HG02943 (cell line): ENCODE data around the gene ZNF592.

Experiments
- ATAC-seq: cut with Tn5 transposase; IDR thresholded peaks from one replicate; pipeline ENCODE4 v1.9.1; 2021; ENCODE audit warnings: mild to moderate bottlenecking, low read depth, moderate library complexity; ENCODE audit not compliant: unreplicated experiment

The ZNF592 gene

DNA sequence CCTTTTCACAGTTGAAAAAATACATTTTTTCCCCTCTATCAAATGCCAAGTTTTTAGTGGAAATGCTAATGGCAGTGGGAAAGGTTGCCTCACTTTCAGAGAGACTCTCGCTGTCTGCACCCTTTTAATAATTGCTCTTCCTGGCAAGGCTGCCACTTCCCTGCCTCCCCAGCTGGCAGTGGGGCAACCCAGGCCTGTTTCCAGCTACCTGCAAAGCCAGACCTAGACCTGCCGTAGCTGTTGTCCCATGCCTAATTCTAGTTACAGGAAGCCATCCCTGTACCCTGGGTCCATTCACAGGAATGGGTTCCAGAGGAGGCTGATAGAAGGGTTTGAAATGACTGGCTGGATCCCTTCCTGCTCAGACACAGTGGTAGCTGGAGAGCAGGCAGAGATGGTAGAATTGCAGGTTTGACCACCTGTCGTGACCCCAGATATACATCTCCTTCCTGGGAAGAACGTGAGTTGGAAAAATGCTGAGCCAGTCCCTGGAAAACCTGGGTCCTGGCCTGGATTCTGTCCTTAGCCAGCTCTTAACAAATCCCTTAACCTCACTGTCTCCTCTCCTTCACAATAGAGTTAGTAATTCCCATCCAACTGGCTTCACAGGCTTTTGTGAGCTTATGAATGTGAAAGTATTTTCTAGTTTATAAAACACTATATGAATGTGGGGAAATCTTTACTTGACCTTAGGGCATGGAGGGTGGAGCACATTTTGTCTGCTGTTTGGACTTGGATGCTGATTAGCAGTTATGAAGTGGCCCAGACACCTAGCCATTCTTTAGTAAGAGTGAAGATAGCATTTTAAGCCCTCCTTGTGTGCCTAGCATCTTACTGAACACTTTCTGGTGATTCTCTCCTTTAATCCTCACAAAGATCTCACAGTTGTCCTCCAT lies 55.9 kb downstream of the ZNF592 start:
- ATAC-seq = no peak

DNA sequence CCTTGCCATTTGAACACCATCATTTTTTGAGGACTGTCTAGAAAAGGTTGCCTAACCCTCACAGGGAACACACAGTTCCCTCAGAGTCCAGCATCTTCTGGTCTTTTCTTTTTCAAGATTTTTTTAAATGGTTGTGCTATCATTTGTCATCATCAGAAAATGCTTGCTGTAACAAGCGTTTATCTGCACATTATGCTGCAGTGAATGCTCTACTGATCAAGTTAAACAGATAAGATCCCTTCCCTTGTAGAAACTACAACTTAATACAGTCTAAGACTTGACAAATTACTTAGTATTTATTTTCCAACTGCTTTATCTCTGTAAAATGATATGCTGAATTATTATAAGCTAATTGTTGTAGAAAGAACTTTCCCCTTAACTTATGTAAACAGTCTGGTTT lies 56.8 kb downstream of the ZNF592 start:
- no peak for ATAC-seq

DNA sequence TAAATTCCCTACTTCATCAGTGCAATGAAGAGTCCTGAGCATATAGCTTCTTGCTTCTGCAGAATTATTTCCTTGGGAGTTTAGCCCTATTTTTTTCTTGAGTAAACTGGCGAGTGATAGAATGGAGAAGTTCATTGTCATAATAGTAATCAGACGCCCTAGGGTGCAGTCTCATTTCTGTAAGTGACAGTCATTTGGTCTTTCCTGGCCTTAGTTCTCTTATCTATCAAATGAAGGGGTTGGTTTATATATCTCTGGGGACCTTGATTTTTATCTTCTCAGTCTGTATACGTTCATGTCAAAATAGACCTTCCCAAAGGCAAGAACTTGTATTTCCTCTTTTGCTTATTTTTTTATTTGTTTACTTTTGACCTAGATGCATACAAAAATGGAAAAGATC lies 58.8 kb downstream of the ZNF592 start:
- ATAC-seq = no peak

DNA sequence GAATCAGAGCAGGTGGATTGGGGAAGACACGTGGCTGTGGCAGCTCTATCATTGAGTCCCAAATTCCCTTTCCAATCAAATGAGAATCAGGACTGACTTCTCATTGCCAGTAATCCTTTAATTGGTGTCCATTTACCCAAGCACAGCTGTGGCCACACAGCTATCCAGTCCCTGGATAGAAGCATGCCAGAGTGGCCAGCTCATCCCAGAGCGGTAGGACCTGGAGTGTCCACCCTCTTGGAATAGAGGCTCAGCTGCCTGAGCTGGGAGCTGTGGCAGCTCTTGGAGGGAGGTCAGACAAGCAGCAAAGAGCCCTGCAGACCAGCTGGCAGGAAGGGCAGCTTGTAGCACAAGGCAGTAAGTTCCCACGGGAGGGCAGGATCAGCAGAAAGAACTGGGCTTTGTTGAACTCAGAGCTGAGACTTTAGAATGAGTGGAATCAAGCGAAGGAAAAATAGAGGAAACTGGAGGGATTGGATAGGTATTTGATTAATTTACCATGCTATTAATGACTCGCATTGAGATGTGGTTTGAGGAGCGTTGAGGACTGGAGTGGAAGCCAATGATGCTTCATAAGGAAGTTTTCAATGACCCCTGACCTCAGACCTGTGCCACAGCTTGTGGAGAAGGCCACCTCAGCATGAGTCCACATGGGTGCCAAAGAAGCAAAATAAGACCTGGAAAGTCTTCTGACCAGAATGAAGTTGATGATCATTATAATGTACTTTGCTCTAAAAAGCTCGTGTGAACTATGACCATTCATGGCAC lies 61.9 kb downstream of the ZNF592 start:
- ATAC-seq = no peak

DNA sequence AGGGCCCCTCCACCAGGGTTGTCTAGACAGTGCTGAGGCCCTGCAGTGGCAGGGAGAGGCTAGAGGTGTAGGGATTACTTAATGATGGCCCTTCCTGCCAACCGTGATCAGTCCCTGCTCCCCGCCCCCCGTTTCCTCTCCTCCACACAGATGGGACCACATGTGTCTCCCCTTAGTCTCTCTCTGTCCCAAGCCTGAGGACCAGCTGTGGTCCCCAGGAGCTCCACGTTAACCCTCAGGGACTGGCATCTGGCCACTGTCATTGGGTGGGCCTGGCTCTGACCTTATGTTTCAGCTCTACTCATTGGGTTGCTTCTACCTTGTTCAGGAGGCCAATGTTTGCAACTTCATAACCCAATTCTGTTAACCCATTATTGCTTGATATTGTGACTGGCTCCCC lies 62.8 kb downstream of the ZNF592 start:
- no peak for ATAC-seq

DNA sequence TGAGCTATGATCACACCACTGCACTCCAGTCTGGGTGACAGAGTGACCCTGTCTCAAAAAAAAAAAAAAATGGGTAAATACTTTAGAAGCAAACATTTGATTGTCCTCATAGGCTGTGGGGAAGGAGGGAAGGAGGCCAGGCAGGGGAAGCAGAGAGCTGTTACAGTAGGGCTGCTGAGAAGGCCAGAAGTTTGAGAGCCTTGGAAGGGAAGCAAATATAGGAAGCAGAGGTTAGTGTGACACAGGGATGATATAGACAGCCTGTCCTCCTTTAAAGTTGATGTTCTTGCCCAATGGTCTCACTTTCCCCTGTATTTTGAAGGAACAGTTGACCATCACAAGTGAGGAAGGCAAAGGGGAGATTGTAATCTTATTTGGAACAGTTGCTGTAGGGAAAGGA lies 63.4 kb downstream of the ZNF592 start:
- no peak for ATAC-seq

DNA sequence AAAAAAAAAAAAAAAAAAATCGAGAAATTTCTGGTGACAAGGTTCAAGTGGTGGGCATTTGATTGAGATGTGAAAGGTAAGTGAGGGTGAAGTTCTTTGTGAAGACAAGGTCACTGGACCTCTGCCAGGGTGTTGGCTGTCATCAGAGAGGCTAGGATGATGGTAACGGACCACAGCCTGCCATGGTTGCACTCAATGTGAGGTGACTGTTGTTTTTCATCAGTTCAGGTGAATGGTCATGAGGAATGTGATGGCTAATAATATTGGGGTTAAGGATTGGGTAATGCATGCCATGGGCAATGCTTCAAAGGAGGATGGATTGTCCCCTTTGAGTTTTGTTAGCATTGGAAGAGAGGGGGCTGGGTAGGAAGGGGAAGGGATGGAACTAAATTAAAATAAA lies 64.5 kb downstream of the ZNF592 start:
- no peak for ATAC-seq

DNA sequence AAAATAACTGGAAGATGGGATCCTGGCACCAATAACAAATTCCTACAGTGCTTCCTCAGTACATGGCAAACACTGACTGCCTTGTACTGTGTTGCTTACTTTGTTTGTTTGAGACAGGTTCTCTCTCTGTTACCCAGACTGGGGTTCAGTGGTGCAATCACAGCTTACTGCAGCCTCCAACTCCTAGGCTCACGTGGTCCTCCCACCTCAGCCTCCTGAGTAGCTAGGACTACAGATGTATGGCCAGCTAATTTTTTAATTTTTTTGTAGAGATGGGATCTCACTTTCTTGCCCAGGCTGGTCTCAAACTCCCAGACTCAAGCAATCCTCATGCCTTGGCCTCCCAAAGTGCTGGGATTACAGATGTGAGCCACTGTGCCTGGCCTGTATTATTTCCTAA lies 65.0 kb downstream of the ZNF592 start:
- no peak for ATAC-seq

DNA sequence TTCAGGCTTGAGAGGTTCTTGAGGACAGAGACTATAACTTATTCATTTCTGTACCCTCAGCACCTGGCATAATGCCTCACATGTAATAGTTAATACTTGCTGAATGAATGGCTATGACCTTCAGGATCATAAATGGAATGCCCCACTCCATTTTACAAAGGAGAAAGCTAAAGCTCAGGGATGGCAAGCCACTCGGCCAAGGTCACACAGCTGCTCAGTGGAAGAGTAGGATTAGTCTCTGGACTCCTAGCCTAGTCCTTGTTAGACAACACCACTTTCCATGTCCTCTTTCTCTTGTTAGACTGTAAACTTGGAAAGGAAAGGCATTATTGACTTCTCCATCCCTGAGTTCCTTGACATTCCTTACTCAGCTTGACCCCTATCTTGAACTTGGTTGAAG lies 65.5 kb downstream of the ZNF592 start:
- ATAC-seq = no peak

DNA sequence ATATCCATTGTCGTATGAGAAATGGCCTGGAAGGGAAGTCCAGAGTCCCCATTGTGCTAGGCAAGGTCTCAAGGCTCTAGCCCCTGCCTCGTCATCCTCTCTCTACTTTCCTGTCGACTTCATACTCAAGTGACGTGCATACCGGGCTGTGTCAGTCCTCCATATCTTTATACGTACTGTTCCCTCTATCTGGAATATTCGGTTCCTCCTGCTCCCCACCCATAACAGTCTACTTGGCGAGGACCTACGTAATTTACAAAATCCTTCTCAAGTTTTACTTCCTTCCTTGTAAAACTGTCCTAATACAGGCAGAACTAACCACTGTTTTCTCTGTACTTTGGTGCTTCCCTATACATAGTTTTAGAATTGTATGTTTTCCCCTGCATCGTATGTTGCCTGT lies 66.5 kb downstream of the ZNF592 start:
- ATAC-seq = no peak

DNA sequence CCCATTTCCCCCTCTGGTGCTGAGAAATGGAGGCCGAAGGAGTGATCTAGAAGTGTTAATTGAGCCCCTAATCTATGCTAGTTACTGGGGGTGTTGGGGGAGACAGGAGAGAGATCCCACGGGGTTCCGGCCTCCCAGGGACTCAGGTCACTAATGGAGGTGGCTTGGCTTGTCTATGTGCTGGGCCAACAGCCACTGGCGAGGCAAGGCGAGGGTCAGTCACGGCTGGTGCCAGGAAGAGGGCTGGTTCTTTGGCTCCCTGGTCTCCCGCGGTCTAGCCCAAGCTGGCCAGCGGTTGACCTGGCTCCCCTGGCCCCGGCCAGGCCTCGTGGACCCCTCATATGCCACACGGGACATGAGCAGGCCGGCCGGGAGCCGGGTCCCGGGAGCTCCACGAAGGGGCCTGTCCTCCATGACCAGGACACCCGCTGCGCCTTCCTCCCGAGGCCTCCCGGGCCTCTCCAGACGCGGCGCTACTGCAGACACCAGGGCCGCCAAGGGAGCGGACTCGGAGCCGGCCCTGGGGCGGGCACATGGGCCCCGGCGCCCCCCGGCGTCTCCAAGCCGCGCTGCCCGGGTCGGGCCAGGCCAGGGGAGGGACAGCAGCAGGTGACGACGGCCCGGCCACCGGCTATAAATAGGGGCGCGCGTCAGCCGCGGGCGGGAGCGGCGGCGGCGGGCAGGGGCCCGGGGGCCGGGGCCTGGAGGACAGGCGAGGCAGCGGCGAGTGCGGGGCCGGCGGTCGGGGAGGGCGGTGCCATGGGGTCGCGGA lies 68.5 kb downstream of the ZNF592 start, which contains the start of gene ALPK3:
TSS of gene ALPK3 (plus strand) at position 663 of the 772 bp plus-strand sequence. CDS start at position 760, 97 bp downstream.
- no peak for ATAC-seq

DNA sequence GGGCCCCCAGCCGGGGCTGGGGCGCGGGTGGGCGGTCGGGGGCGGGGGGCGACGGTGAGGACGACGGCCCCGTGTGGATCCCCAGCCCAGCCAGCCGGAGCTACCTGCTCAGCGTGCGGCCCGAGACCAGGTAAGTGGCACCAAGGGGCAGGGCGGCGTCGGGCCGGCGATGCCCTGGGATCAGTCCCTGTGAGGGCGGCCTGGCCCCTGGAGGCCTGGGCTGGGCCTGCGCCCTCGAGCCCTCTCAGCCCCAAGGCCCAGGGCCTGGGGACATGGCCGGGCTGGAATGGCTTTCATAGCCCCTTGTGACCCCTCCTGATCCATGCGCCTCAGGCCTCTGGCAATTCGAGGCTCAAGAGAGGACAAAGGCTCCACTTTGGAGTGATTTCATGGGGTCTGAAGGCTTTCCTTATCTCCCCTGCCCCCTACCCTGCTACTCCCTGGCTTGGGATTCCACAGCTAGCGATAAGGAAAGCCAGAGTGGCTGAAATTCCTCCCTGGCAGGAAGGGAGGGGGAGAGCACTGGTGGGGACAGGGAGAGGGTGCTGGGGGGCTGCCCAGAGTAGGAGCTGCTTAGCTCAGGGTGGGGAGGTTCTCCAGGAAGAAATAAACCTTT lies 69.2 kb downstream of the ZNF592 start:
- no peak for ATAC-seq

DNA sequence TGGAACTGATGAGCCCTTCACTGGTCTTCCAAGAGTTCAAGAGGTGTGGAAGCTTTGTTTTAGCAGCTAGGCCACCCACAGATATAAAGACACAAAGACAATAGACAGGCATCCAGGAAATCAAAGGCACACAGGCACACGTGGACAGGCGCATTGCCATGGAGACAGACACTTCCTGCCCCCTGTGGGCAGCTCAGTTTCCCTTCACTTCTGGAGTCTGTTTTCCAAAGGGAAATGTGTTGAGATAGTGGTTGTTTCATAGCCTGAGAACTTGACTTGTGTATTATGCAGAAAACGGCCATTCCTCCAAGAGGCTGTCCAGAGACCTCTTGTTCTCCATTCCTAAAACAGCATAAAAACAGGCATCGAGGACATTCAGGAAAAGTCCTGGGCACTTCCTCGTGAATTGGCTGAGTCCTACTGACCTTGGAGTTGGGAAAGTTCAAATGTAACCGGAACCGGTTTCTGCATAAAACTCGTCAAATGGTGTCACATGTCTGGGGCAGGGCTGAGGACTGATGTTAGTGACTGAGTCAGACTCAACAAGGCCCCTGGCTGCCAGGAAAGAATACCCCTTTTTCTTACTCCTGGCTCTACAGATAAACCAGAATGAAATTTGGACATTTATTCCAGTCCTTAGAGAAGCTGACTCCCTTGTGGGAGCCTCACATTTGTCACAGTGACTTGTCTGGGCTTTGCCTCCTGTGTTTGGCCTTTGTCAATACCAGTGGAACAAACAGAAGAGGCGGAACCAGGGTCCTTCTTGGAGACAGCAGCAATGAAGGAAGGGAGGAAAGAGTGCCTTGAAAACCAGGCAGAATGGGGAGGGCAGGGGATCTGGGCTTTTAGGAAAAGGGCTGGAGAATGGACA lies 70.1 kb downstream of the ZNF592 start:
- no peak for ATAC-seq

DNA sequence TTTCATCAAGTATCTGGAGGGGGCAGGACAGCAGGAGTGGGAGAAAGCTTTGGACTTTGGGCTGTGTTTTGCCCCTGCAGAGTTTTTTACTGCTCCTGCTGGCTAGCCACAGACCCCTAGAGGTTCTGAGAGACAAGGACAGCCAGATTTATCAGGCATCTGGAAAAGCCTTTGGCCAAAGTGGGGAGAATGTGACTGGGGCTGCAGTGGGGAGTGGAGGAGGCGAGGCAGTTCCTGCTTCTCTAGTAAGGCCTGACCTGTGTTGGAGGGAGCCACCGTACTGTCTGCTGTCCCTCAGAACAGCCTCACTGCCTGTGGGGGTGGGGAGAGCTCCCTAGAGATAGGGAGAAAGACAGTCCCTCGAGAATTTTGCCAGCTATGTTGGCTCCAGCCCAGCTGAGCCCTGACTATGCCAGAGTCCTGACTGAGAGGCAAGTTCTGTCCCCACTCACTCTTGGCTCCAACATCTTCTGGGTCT lies 70.9 kb downstream of the ZNF592 start:
- ATAC-seq = no peak

DNA sequence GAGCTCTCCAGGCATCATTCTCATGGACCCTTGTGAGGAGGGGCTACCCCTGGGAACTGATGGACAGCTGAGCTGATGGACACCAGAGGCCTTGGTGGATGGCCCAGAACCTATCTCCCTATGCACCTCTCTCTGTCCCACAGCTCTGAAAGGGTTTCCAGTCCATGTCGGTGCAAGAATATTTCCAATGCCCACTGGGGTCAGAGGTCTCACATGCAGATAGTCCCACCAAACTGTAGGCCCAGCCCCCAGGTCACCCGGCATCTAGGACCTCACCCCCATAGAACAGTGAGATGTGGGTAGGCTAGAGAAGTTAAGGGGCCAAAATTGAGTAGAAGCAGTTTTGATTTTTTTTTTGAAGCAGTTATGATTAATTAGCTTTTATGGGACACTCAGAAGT lies 71.4 kb downstream of the ZNF592 start:
- ATAC-seq = no peak

DNA sequence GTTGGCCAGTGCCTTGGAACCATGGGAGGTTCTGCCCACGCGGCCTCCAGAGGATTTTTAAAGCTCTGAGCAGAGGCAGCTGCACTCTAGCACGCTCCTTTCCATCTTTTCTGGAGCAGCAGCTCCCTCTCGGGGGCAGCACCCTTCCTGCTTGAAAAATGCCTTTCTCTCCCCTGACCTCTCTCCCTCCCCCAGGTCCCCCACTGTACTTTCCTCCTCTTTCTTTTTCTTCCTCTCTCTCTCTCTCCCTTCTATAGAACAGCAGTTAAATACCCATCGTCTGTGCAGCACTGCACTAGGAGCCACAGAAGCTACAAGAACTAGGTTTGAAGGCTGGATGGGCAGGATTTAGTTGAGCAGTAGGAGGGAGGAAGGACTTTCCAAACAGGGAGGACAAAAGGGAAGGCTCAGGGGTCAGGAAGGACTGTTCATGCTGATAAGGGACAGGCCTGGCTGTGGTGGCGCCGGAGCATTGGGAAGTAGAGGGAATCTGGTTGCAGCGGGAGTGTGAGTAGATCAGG lies 73.2 kb downstream of the ZNF592 start:
- ATAC-seq = no peak

DNA sequence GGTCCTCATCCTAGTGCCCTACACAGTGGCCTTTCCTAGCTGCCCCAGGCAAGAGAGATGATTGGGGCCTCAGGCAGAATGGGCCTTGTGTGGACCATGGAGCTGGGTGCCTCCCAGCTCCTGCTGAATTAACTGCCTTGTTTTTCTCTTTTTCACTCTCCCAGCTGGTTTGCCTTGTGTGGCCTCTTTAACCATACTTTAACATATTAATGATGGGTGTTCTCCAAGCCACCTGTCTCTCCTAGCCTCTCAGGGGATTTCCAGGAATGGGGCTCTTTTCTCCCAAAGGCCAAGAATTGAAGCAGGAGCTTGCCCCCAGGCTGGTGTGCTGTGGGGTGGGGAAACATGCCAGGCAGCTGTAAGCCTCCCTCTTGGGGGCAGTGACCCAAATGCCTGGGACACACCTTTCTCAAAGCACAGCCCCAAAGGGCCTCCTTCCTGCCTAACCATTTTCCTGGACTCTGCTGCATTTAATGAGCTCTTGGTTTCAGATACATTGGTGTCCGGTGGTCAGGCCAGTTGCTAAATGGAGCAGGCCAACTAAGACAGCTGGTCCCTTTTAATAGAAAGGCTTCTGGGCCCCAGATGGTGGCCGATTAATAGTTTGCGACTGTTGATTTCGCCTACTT lies 74.4 kb downstream of the ZNF592 start:
- ATAC-seq = no peak

DNA sequence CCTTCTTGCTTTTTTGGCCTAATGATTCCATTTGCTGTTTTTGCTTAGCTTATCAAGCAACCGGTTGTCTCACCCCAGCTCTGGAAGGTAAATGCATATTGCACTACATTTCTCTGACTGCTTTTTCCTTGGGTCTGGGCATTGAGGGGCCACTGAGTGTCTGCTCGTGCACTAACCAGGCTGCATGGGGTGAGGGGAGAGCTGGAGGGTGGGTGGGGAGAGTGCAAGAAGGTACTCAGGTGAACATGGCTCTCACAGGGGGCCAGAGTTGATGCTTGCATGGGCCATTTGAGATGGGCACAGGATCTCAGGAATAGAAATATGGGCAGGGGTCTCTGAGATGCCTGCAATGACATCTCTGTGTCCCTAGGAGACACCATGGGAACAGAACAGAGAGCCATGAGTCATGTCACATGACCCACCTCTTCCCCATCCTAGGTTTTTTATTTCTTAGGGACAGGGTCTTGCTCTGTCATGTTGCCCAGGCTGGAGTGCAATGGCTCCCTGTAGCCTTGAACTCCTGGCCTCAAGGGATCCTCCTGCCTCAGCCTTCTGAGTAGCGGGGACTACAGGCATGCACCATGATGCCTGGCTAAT lies 75.0 kb downstream of the ZNF592 start:
- ATAC-seq = no peak
